ENCODE results near the gene CFAP298. TPM values are rescaled to one million over a fixed set of nuclear protein-coding genes. Genes with fewer than 3 reads are reported as not detected.

The CFAP298 gene
- total and polyA plus RNA-seq, 2 donors (not counting 3 experiments of a cell fraction or from before 2014, with no cell fraction given): 17.6 to 44.1 TPM

DNA sequence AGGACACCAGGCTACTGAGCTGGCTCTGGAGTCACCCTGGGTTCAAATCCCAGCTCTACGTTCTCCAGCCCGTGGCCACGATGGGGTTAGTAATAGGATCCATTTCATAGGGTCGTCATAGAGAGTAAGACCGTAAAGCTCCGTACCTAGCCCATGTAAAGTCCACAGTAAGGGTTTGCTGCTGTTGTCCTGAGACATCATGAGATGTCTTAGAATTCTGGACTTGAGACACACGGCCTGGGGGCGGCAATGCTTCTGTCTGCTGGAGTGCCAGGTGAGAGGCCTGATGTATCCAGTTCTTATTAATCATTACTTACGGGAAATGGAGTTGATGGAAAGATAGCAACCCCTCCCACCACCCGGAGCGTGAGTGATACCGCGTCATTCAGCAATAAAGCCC, 30.4 kb downstream of the CFAP298 start:
- H3K4me2 ChIP-seq (ENCODE audit: insufficient read depth, low read length): no peak overlapping the region
- no peak overlapping the region for H2AFZ ChIP-seq (ENCODE audit: low read depth, low read length)
- H3K27me3 ChIP-seq (ENCODE audit: control insufficient read depth in 2 of 2, insufficient read depth in 2 of 2, low read length in 2 of 2): peaks cover 5 to 13% of the 10 kb centered on the region in 2 experiments
- DNase-seq (ENCODE audit: low read depth, low spot score) (no peak), FAIRE-seq (no peak)
- no peak overlapping the region for H3K27ac ChIP-seq (ENCODE audit: insufficient read depth, low read depth, low read length)
- dilution Hi-C loops (cut with MboI; ENCODE audit: extremely low pct_ligation_motif_present, low sequenced_read_pairs) (no loop called here), intact Hi-C loops (cut with micrococcal nuclease) (no loop called here)
- no peaks in the 10 kb centered on the region for H3K9me1 ChIP-seq (replicated peaks; ENCODE audit: control insufficient read depth, extremely low read depth, insufficient read depth, low read length)
- no TSS peak for BruUV-seq (replicated peaks)
- no peaks in the 10 kb centered on the region for H3K9me3 ChIP-seq (replicated peaks; ENCODE audit: control insufficient read depth, insufficient read depth, low read length)
- no peaks in the 10 kb centered on the region for H4K20me1 ChIP-seq (replicated peaks; ENCODE audit: control insufficient read depth, extremely low read depth, insufficient read depth, low read length)
- H3K79me2 ChIP-seq (ENCODE audit: control insufficient read depth, insufficient read depth, low read length): no peaks in the 10 kb centered on the region
- no peak overlapping the region for H3K9ac ChIP-seq (replicated peaks; ENCODE audit: extremely low read depth, insufficient read depth, low read length)
- no peak for TF ChIP-seq POLR2AphosphoS5 (IDR thresholded peaks at IDR 0.05; ENCODE audit: insufficient read depth, low read depth, low read length)
- no peak for TF ChIP-seq POLR2A (IDR thresholded peaks at IDR 0.05; ENCODE audit: low read depth, low read length)
- TF ChIP-seq EZH2 (IDR thresholded peaks at IDR 0.05; ENCODE audit: borderline replicate concordance, low read depth, low read length, severe bottlenecking): no peak
- TF ChIP-seq GATA2 (IDR thresholded peaks at IDR 0.05; ENCODE audit: insufficient read depth, insufficient read length, low read depth, low read length): no peak
- H3K4me3 ChIP-seq (replicated peaks in 1 of 3; ENCODE audit: insufficient read depth in 1 of 3, low read depth in 1 of 3, low read length in 3 of 3): no peak overlapping the region
- H3K36me3 ChIP-seq (ENCODE audit: control insufficient read depth in 2 of 2, extremely low read depth in 1 of 2, insufficient read depth in 2 of 2, low read length in 2 of 2): no peaks in the 10 kb centered on the region
- ChIA-PET POLR2A (no interaction called here), CTCF (interaction anchor here (0.9 to 1.8 kb wide), 5 partner anchors 9 to 180 kb away, joined by 3 to 9 read pairs (median 4); no protein-coding TSS in a partner anchor)
- H3K4me1 ChIP-seq (ENCODE audit: control insufficient read depth, extremely low read depth, insufficient read depth, low read length): no peaks in the 10 kb centered on the region

DNA sequence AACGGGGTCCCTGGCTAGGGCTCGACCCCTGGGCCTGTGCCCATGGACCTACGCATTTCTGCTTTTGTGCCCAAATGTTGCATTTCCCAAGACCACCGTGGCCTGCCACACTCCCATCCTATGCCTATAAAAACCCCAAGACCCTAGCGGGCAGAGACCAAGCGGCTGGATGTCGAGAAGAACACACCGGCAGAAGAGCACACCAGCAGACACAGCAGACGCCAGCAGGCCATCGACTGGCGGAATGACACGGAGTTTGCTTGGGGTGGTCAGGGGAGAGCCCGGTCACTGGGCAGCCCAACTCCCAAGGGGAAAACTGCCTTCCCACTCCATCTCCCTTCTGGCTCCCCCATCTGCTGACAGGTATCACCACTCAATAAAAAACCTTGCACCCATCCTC, 31.2 kb downstream of the CFAP298 start:
- intact Hi-C loops (cut with micrococcal nuclease): no loop called here
- H2AFZ ChIP-seq (ENCODE audit: low read depth, low read length): no peak overlapping the region
- ChIA-PET CTCF (interaction anchor here (0.9 to 1.7 kb wide), 5 partner anchors 8 to 179 kb away, joined by 3 to 9 read pairs (median 4); no protein-coding TSS in a partner anchor), POLR2A (no interaction called here)
- no peak for DNase-seq (ENCODE audit: low read depth, low spot score)
- BruUV-seq (replicated peaks): no TSS peak
- TF ChIP-seq, protein P1, sequence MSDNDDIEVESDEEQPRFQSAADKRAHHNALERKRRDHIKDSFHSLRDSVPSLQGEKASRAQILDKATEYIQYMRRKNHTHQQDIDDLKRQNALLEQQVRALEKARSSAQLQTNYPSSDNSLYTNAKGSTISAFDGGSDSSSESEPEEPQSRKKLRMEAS (IDR thresholded peaks at IDR 0.05; ENCODE audit: insufficient read depth, insufficient read length): no peak
- TF ChIP-seq, protein P2, sequence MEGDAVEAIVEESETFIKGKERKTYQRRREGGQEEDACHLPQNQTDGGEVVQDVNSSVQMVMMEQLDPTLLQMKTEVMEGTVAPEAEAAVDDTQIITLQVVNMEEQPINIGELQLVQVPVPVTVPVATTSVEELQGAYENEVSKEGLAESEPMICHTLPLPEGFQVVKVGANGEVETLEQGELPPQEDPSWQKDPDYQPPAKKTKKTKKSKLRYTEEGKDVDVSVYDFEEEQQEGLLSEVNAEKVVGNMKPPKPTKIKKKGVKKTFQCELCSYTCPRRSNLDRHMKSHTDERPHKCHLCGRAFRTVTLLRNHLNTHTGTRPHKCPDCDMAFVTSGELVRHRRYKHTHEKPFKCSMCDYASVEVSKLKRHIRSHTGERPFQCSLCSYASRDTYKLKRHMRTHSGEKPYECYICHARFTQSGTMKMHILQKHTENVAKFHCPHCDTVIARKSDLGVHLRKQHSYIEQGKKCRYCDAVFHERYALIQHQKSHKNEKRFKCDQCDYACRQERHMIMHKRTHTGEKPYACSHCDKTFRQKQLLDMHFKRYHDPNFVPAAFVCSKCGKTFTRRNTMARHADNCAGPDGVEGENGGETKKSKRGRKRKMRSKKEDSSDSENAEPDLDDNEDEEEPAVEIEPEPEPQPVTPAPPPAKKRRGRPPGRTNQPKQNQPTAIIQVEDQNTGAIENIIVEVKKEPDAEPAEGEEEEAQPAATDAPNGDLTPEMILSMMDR (IDR thresholded peaks at IDR 0.05; ENCODE audit: extremely low read depth in 1 of 2, insufficient read depth in 1 of 2, low read depth in 1 of 2, low read length in 2 of 2): no peak
- TF ChIP-seq FOS (IDR thresholded peaks at IDR 0.05; ENCODE audit: borderline replicate concordance, insufficient read depth, low read length) (no peak), EZH2 (IDR thresholded peaks at IDR 0.05; ENCODE audit: borderline replicate concordance, low read depth, low read length, severe bottlenecking) (no peak), POLR2AphosphoS5 (IDR thresholded peaks at IDR 0.05; ENCODE audit: insufficient read depth, low read depth, low read length) (no peak), POLR2A (IDR thresholded peaks at IDR 0.05; ENCODE audit: low read depth, low read length) (no peak), JUN (IDR thresholded peaks at IDR 0.05; ENCODE audit: borderline replicate concordance, insufficient read depth, insufficient read length, low read depth) (no peak), GATA2 (IDR thresholded peaks at IDR 0.05; ENCODE audit: insufficient read depth, insufficient read length, low read depth, low read length) (no peak), MYC (IDR thresholded peaks at IDR 0.05; ENCODE audit: low read depth, low read length) (no peak)
- H3K4me2 ChIP-seq (ENCODE audit: insufficient read depth, low read length): no peak overlapping the region
- no peak overlapping the region for H3K4me3 ChIP-seq (replicated peaks in 1 of 3; ENCODE audit: insufficient read depth in 1 of 3, low read depth in 1 of 3, low read length in 3 of 3)
- no peaks in the 10 kb centered on the region for H3K79me2 ChIP-seq (ENCODE audit: control insufficient read depth, insufficient read depth, low read length)
- no peaks in the 10 kb centered on the region for H3K36me3 ChIP-seq (ENCODE audit: control insufficient read depth in 2 of 2, extremely low read depth in 1 of 2, insufficient read depth in 2 of 2, low read length in 2 of 2)
- H3K27me3 ChIP-seq (ENCODE audit: control insufficient read depth in 2 of 2, insufficient read depth in 2 of 2, low read length in 2 of 2): peaks cover 5 to 13% of the 10 kb centered on the region in 2 experiments
- no peak overlapping the region for H3K9ac ChIP-seq (replicated peaks; ENCODE audit: extremely low read depth, insufficient read depth, low read length)
- dilution Hi-C loops (cut with MboI; ENCODE audit: extremely low pct_ligation_motif_present, low sequenced_read_pairs): no loop called here
- H3K9me1 ChIP-seq (replicated peaks; ENCODE audit: control insufficient read depth, extremely low read depth, insufficient read depth, low read length): no peaks in the 10 kb centered on the region
- no peaks in the 10 kb centered on the region for H3K9me3 ChIP-seq (replicated peaks; ENCODE audit: control insufficient read depth, insufficient read depth, low read length)
- H3K27ac ChIP-seq (ENCODE audit: insufficient read depth, low read depth, low read length): no peak overlapping the region
- H3K4me1 ChIP-seq (ENCODE audit: control insufficient read depth, extremely low read depth, insufficient read depth, low read length): no peaks in the 10 kb centered on the region
- FAIRE-seq: no peak
- H4K20me1 ChIP-seq (replicated peaks; ENCODE audit: control insufficient read depth, extremely low read depth, insufficient read depth, low read length): no peaks in the 10 kb centered on the region

Measured in endothelial cell of umbilical vein (primary cell).